Natural killer cell (primary cell): ENCODE results near the gene MYB. TPM values are rescaled to one million over a fixed set of nuclear protein-coding genes. Genes with fewer than 3 reads are reported as not detected.
"Not testable (repeated sequence)": the region's sequence is repeated elsewhere in the genome, so short reads cannot be mapped to it uniquely, and the experiment has no call there.

Source experiments
- ATAC-seq, 3 donors: fragments of 150-1000 bp in 2 of 3; fragments of 200-7000 bp in 1 of 3; cut with Tn5 transposase; 1 replicate in 1 of 3; 2 replicates in 2 of 3; pipeline ENCODE4 v1.10.0; 2021; ENCODE audit warnings: mild to moderate bottlenecking in 2 of 3, moderate library complexity in 2 of 3
- DNase-seq, 2 donors: peaks; one replicate each; pipeline versions ENCODE4 v3.0.0 to v3.0.0-alpha.2; 2013 to 2021; ENCODE audit warnings: mixed read lengths in 1 of 2
- H3K27ac ChIP-seq: one replicate; pipeline ENCODE4 v1.5.1; 2013; ENCODE audit warnings: mild to moderate bottlenecking, low read length
- H3K27me3 ChIP-seq: one replicate; pipeline ENCODE4 v1.6.1; 2013; ENCODE audit warnings: low read length; ENCODE audit not compliant: control insufficient read depth, insufficient read depth
- H3K36me3 ChIP-seq: one replicate; pipeline ENCODE4 v1.6.1; 2013; ENCODE audit warnings: low read length; ENCODE audit not compliant: control insufficient read depth, insufficient read depth
- H3K4me1 ChIP-seq: one replicate; pipeline ENCODE4 v1.6.1; 2013; ENCODE audit warnings: low read length; ENCODE audit not compliant: control insufficient read depth, insufficient read depth
- H3K4me3 ChIP-seq: one replicate; pipeline ENCODE4 v1.5.1; 2013; ENCODE audit warnings: low read length
- H3K9me3 ChIP-seq: one replicate; pipeline ENCODE4 v1.6.1; 2013; ENCODE audit warnings: low read length; ENCODE audit not compliant: control insufficient read depth, insufficient read depth
- H3K27ac Mint-ChIP-seq, 2 donors: one replicate each; pipeline ENCODE4 v1.8.0; 2022; ENCODE audit warnings: mild to moderate bottlenecking in 2 of 2, mixed read lengths in 2 of 2, moderate library complexity in 1 of 2
- H3K27me3 Mint-ChIP-seq, 2 donors: one replicate each; pipeline ENCODE4 v1.8.0; 2022; ENCODE audit warnings: low read depth in 2 of 2, mixed read lengths in 2 of 2
- H3K36me3 Mint-ChIP-seq: one replicate; pipeline ENCODE4 v1.8.0; 2022; ENCODE audit warnings: mixed read lengths
- H3K4me1 Mint-ChIP-seq, 2 donors: one replicate each; pipeline ENCODE4 v1.8.0; 2022; ENCODE audit warnings: mixed read lengths in 2 of 2
- H3K4me3 Mint-ChIP-seq: one replicate; pipeline ENCODE4 v1.8.0; 2022; ENCODE audit warnings: mild to moderate bottlenecking, moderate library complexity, mixed read lengths
- H3K9me3 Mint-ChIP-seq, 2 donors: one replicate each; pipeline ENCODE4 v1.8.0; 2022; ENCODE audit warnings: mixed read lengths in 2 of 2
- WGBS: methylation state at CpG from one replicate; pipeline ENCODE4 v1.1.7; 2013; ENCODE audit warnings: missing lambda C conversion rate; ENCODE audit not compliant: insufficient coverage; 5-methylcytosine and 5-hydroxymethylcytosine counted together
- intact Hi-C: fragments of 100-400 bp; cut with micrococcal nuclease; formaldehyde crosslinking; loops from one replicate; pipeline ENCODE4 v1.14.2; 2022
- total RNA-seq, 4 donors: library from RNA; stranded (reverse); fragments of 120-200 nt in 1 of 4; gene quantifications; one replicate each; pipeline versions ENCODE4 v1.2.3 to v1.2.4, GENCODE V29; 2013 to 2022
- TF ChIP-seq, protein P1 (sequence below): fragments of 200-600 bp; IDR thresholded peaks from one replicate; pipeline ENCODE4 v1.8.0; 2022; ENCODE audit warnings: antibody characterized with exemption

MYB gene
- total RNA-seq, 3 donors from 2014 or later (not counting 1 experiment from before 2014, with no cell fraction given) = 0.40 to 3.5 (median 1.3) TPM

- Mint-ChIP-seq H3K27me3 (no peaks in the 10 kb centered on the region), H3K36me3 (no peaks in the 10 kb centered on the region), H3K4me3 (no peak overlapping the region), H3K9me3 (no peaks in the 10 kb centered on the region), H3K4me1 (peaks cover 24 to 31% of the 10 kb centered on the region in 2 donors), H3K27ac (peak overlapping the region in 1 of 2 donors; percentile 86)
- H3K4me1 ChIP-seq = no peaks in the 10 kb centered on the region
- H3K27me3 ChIP-seq = no peaks in the 10 kb centered on the region
- TF ChIP-seq, protein P1, sequence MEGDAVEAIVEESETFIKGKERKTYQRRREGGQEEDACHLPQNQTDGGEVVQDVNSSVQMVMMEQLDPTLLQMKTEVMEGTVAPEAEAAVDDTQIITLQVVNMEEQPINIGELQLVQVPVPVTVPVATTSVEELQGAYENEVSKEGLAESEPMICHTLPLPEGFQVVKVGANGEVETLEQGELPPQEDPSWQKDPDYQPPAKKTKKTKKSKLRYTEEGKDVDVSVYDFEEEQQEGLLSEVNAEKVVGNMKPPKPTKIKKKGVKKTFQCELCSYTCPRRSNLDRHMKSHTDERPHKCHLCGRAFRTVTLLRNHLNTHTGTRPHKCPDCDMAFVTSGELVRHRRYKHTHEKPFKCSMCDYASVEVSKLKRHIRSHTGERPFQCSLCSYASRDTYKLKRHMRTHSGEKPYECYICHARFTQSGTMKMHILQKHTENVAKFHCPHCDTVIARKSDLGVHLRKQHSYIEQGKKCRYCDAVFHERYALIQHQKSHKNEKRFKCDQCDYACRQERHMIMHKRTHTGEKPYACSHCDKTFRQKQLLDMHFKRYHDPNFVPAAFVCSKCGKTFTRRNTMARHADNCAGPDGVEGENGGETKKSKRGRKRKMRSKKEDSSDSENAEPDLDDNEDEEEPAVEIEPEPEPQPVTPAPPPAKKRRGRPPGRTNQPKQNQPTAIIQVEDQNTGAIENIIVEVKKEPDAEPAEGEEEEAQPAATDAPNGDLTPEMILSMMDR = no peak
- H3K4me3 ChIP-seq = no peak overlapping the region
- DNase-seq (no peak), ATAC-seq (no peak)
- WGBS = no CpG with 5 or more reads among the region's 1 CpG
- H3K9me3 ChIP-seq = no peaks in the 10 kb centered on the region
- intact Hi-C loops = no loop called here
- no peak overlapping the region for H3K27ac ChIP-seq
- H3K36me3 ChIP-seq = no peaks in the 10 kb centered on the region
These were observed 43.3 kb upstream of the MYB start for GRCh38 chr6:135137826-135138225.

DNA sequence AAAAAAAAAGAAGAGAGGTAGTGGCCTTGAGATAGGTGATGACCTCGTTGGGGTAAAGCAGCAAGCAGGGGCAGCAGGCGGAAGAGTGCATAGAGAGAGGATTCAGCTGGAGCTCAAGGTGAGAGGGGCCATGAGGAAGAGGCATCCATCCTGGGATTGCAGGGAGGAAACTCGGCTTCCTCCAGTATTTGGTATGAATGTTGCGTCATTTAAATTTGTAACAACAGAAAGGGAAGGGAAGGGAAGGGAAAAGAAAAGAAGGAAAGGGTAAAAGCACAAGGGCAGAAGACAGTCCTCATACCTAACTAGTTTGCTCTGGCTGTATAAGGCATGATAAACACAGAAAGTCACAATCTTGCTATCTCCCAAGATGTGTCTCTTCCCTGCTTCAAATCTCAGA is 39.9 kb upstream of the MYB start:
- Mint-ChIP-seq H3K36me3 (no peaks in the 10 kb centered on the region), H3K27me3 (no peaks in the 10 kb centered on the region), H3K4me1 (peaks cover 22 to 34% of the 10 kb centered on the region in 2 donors), H3K4me3 (no peak overlapping the region), H3K9me3 (no peaks in the 10 kb centered on the region), H3K27ac (no peak overlapping the region)
- no peaks in the 10 kb centered on the region for H3K36me3 ChIP-seq
- no peak overlapping the region for H3K27ac ChIP-seq
- no peaks in the 10 kb centered on the region for H3K9me3 ChIP-seq
- TF ChIP-seq, protein P1 = no peak
- 87% methylated on average over 4 of the region's 4 CpGs for WGBS
- DNase-seq = no peak
- intact Hi-C loops = no loop called here
- no peak overlapping the region for H3K4me3 ChIP-seq
- H3K27me3 ChIP-seq = no peaks in the 10 kb centered on the region
- no peak for ATAC-seq
- H3K4me1 ChIP-seq = no peaks in the 10 kb centered on the region

DNA sequence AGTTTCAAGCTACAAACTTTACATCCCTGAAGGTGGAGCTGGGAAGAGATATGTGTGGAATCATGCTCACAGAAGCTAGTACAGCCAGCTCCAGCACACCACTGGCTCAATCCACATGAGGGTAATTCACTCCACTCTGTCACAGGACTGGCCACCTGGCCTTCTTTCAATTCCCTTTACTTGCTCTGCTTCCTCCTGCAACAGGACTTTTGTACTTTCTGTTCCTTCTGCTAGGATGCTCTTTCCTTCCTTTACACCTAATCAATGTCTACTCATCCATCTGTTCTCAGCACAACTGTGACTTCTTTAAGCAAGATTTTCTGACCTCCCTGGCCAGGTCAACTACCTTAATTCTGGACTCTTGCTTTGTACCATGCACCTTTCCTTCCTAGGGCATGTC is 39.4 kb upstream of the MYB start:
- H3K9me3 Mint-ChIP-seq = no peaks in the 10 kb centered on the region
- TF ChIP-seq, protein P1 = no peak
- H3K27ac Mint-ChIP-seq = no peak overlapping the region
- Histone ChIP-seq H3K27ac (no peak overlapping the region), H3K27me3 (no peaks in the 10 kb centered on the region), H3K9me3 (no peaks in the 10 kb centered on the region), H3K4me3 (no peak overlapping the region), H3K4me1 (no peaks in the 10 kb centered on the region), H3K36me3 (no peaks in the 10 kb centered on the region)
- intact Hi-C loops = no loop called here
- no peaks in the 10 kb centered on the region for H3K27me3 Mint-ChIP-seq
- H3K4me1 Mint-ChIP-seq = peaks cover 18 to 34% of the 10 kb centered on the region in 2 donors
- H3K4me3 Mint-ChIP-seq = no peak overlapping the region
- no peak for ATAC-seq
- no peak for DNase-seq
- no peaks in the 10 kb centered on the region for H3K36me3 Mint-ChIP-seq

DNA sequence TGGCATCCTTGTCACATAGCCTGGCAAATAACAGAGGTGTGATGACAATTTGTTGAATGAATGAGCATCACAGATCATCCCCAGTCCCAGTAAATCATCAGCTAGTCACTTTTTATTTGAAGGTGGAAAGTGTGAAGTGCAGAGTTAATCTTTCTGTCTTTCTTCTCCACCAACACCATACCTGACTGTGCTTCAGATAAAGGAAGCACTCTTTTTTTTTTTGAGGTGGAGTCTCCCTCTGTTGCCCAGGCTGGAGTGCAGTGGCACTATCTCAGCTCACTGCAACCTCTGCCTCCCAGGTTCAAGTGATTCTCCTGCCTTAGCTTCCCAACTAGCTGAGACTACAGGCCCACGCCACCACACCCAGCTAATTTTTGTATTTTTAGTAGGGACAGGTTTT is 38.9 kb upstream of the MYB start:
- H3K36me3 ChIP-seq, H3K4me1 ChIP-seq, H3K27ac ChIP-seq, H3K27me3 Mint-ChIP-seq, H3K27me3 ChIP-seq, H3K9me3 ChIP-seq, H3K4me3 ChIP-seq, H3K9me3 Mint-ChIP-seq, H3K36me3 Mint-ChIP-seq, intact Hi-C loops, H3K4me3 Mint-ChIP-seq, H3K27ac Mint-ChIP-seq, ATAC-seq, DNase-seq: not testable (repeated sequence)
- peaks cover 13 to 29% of the 10 kb centered on the region in 2 donors for H3K4me1 Mint-ChIP-seq
- WGBS = no CpG with 5 or more reads among the region's 1 CpG
